Stimulated activated CD8-positive, alpha-beta memory T cell treated with anti-CD3 and anti-CD28 coated beads, Interleukin-12 subunit alpha, Interleukin-12 subunit beta, amount 100 ng/mL, for 4 hours (primary cell): ENCODE measurements around the gene SMAD6.
"Not testable (repeated sequence)": the region's sequence is repeated elsewhere in the genome, so short reads cannot be mapped to it uniquely, and the experiment has no call there.

Experiments
- DNase-seq: peaks from one replicate; pipeline ENCODE4 v3.0.0-alpha.2; 2020; ENCODE audit warnings: low read depth

Gene SMAD6

DNA sequence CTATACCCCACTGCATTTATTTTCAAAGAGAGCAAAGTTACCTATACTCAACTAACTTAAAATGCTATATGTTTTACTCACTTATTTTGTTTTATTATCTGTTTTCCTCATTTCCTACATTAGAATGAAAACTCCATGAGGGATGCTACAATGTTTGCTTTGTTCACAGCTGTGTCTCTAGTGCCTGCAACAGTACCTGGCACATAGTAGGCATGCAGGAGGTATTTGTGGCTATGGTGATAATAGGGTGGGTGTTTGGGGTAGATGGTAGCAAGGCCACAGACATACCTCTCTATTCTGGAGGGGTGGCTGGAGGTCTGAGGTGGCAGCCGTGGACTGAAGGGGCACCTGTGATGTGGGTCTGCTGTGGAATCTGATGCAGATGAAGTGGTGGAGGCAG lies 24.7 kb upstream of the SMAD6 start:
- no peak for DNase-seq

DNA sequence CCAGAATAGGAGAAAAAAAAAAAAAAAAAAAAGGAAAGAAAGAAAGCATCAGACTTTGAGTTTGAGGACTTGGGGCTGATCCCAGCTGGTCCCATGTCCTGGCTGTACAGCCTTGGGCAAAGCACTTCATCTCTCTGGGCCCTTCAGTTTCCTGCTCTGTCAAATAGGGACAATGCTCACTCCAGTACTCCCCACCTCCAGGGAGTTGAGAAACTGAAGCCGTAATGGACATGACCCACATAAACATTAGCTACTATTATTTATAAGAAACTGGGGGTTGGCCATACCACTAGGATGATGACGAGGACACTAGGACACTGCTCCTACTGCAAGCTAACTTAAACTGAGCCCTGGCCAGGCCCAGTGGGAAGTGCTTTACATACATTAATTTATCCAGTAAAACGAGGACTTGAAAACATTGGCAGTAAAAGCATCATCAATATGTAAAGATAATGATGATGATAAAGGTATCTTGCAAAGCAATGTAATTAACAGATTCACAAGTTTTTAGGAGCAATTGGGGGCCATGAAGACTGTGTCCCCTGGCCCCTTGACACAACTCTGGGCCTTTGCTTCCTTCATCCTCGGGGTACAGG lies 22.9 kb upstream of the SMAD6 start:
- no peak for DNase-seq

DNA sequence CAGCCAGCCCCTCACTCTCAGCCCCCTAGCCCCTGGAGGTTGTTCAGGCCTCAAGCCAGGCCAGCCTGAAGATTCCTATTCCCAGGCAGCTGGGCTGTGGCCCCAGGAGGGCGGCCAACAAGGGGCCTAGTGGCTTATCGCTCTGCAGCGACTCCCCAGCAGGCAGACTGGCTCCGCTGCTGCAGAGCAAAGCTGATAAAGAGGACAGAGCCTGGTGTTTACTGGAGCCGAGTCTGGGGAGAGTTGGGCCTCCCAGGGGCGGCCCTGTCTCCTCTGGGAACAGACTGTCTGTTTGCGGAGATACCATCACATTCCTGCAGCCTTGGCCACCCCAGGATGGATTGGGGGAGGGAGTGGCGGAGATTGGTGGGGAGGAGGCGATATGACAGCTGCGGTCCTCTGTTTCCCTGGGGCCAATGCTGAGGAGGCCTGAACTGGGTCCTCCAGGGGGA lies 22.4 kb upstream of the SMAD6 start:
- DNase-seq: no peak

DNA sequence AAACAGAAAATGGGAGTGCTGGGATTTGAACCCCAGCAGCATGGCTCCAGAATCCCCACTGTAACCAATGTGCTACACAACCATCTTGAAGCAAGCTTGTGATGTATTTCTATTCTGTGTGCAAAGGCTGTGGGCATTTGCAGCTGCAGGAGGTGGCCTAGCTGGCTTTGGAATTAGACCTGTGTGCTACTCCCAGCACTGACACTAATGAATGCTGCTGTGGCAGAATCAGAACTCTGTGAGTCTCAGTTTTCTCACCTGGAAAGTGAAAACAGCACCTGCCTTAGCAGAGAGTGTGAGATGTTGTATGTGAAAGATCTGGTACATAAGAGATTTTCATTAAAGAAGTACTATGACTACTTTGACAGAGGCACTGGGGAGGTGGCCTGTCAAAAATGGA lies 21.5 kb upstream of the SMAD6 start:
- DNase-seq: no peak

DNA sequence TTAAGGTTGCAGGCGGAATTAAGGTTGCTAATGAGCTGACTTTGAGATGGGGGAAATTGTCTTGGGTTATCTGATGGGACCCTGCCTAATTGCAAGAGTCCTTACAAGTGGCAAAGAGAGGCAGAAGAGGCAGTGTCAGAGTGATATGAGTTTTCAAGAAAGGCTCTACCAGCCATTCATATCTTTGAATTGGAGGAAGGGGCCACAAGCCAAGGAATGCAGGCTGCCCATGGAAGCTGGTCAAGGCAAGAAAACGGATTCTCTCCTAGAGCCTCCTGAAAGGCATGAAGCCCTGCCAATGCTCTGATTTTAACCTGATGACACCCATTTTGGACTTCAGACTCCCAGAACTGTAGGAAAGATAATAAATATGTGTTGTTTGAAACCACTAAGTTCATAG lies 20.6 kb upstream of the SMAD6 start:
- no peak for DNase-seq

DNA sequence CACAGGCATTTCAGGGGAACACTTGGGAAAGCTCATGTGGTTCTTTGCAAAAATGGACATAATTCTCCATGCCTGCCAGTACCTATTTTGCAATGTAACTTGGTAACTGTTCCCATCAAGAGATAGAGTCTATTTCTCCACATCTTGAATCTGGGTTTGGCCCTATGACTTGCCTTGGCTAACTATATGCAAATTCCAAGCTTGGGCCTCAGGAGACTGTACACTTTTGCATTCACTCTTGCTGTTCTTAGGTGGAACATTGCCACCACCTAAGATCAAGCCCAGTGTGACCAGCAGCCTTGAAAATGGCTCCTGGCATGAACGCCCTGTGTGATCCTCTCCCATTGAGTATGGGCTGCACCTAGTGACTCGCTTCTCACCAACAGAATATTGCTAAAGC lies 19.8 kb upstream of the SMAD6 start:
- DNase-seq: no peak

DNA sequence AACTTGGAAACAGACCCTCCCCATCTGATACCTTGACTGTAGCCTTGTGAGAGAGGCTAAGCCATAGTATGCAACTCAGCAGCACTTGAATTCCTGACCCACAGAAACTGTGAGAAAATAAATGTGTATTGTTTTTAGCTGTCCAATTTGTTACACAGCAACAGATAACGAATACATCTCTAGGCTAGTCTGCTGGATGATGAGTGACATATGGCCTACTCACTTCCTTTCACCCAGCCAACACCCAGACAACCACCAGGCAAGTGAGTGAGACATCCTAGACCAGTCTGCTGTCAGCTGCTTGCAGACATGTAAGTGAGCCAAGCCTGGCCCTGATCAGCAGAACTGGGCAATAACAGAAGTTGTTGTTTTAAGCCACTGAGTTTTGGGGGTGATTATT lies 19.2 kb upstream of the SMAD6 start:
- no peak for DNase-seq

DNA sequence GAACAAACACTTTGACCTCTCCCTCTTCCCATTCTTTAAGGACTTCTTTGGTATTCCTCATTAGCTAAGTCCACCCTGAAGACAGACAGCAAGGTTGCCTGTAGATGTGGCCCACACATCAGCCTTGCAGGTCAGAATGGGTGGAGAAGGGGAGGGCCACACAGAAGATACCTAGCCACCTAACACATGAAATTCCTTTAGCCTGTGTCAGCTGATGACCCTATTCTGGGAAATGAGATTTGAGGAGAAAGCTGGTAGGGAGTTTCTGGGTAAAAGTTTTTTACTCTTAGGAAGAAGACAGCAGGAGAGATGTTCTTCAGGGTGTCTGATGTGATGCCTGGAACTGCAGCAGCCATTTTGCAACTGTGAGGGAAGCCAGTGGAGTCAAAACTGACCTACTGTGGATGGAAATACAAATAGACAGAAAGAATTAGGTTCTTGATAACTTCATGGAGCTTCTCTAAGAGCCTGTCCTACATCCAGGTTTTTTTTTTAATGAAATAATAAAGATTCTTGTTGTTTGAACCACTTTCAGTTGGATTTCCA lies 17.8 kb upstream of the SMAD6 start:
- DNase-seq: no peak

DNA sequence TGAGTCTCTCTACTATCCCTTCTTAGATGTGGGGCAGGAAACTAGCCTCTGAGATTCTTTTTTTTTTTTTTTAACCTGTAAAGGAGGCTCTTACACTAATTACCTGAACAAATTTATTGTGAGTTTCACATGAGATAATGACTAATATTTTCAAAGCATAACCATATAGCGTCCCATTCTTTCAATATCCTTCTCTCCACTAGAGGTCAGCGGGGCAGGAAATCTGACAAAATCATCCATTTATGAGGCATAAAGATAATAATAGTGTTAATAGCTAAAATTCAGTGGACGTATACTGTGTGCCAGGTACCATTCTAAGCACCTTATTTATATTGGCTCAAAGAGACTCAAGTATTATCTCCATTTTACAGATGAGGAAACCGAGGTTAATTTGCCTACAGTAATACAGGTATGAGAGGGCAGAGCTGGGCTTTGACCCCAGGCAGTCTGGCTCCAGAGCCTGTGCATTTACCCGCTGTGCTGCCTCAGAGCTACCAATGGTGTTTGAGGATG lies 16.3 kb upstream of the SMAD6 start:
- DNase-seq: no peak

DNA sequence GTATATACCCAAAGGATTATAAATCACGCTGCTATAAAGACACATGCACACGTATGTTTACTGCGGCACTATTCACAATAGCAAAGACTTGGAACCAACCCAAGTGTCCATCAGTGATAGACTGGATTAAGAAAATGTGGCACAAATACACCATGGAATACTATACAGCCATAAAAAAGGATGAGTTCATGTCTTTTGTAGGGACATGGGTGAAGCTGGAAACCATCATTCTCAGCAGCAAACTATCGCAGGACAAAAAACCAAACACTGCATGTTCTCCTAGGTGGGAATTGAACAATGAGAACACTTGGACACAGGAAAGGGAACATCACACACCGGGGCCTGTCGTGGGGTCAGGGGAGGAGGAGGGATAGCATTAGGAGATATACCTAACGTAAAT lies 11.1 kb upstream of the SMAD6 start:
- not testable (repeated sequence) for DNase-seq

DNA sequence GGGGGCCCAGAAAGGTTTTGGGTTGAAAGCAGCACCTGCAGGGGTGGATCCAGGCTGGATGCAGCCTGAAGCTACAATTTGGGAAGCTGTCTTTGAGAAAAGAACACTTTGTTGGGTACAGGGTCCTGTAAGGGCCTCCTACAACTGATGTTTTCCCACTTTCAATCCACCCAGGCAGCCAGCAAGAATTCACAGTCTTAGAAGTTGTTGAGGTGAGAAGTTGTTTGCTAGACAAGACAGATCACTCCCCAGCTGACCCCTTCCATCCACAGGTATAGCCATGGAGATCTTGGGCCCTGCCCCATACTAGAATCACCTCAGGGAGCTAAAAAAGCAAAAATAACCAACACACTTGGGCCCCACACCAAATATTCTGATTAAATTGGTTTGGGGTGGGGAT lies 10.3 kb upstream of the SMAD6 start:
- no peak for DNase-seq

DNA sequence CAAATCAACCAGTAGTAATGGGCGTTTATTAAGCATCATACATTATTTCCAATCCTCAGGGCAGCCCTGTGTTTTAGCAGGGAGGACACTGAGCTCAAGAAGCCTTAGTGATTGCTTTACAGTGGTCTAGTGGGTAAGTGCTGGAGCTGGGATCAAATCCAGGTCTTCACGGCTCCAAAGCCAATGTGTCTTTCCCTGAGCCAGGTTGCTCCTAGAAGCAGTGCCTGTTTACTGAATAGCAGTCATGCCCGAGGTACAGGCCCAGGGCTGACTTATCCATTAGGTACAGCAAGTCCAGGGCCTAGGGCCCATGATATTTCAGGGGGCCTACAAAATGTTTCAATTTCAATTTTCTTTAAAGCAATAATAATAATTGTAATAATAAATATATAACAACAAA lies 9.6 kb upstream of the SMAD6 start:
- no peak for DNase-seq

DNA sequence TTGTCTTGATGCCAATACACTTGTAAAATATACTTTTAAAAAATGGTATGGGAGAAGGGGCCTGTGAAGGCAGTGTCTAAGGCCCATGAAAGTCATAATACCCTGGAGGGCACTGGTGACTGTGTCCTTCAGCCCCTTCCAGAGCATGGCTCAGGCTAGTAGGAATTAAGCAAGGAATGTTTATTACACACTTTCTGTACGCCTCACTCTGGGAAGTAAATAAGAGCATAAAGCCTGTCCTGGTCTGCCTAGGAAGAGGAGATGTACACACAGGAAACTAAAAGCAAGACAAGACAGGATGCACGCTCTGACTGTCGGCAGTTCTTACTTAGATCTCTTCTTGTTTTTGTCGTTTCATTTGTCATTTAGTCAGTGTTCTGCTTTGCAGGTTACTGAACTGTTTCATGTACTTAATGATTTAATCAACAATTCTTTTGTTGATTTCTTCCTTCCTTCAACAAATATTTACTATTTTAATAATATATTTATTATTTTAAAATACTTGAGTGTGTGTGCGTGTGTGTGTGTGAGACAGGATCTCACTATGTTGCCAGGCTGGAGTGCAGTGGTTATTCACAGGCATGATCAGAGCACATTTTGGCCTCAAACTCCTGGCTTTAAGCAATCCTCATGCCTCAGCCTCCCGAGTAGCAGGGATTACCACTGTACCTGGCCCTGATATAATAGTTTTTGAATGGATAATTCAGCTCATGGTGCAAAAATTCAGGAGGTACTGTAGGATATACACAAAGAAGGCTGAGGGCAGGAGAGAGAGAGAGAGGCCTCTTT lies 9.0 kb upstream of the SMAD6 start:
- DNase-seq: no peak

DNA sequence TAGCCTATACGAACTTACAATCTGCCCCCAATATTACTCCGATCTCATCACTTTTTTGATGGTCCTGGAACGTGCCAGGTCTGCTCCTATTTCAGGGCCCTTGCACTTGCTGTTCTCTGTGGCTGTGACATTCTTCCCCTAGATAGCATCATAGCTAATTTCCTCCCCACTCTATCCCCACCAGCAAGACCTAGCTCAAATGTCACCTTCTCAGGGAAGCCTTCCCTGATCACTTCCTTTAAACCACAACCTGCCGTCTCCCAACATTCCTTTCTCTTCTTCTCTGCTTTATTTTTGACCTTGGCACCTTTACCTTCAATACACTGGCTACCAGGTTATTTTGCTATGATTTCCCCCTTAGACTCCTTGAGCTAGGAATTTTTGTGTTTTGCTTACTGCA lies 5.3 kb upstream of the SMAD6 start:
- DNase-seq: no peak

DNA sequence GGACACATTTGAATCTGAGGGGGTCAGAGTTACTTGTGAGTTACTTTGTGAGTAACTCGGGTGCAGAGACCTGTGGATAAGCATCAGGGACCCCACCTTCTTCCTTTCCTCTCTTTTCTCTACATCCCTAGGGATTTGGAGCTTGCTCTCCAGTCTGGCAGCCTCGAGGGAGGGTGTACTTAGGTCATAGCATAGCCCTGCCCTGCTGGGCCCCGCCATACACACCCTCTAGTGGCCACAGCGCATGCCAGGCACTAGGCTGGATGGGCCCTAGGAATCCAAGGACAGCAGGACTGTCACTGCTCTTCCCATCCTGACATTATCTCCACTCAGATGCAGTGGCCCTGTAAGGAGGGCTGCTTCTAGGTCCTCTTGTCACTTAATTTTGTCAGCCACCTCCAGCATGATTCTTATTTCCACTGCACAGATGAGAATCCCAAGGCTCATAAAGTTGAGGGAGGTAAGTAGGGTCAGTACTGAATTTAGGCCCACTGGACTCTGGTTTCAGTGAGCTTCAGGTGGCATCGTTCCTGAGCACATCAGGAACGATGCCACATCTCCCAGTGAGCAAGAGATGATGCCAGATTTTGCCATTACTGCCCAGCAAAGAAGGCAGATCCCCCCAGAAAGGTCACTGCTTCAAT lies 3.6 kb upstream of the SMAD6 start:
- no peak for DNase-seq

DNA sequence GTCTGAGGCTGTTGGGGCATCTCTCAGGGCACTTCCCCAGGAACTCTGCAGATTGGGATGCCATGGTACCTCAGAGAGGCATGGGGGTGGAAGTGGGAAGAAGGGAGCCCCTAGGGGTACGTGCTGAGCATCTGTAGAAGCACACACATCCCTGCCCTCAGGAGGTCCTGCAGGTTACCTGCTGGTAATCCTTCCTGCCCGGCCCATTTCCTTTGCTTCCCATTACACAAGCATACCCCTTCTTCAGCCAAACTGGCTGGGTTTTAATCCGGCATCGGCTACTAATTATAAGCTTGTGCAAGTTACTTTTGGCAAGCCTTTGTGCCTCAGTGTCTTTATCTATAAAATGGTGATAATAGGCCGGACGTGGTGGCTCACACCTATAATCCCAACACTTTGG lies 3.1 kb upstream of the SMAD6 start:
- DNase-seq: no peak

DNA sequence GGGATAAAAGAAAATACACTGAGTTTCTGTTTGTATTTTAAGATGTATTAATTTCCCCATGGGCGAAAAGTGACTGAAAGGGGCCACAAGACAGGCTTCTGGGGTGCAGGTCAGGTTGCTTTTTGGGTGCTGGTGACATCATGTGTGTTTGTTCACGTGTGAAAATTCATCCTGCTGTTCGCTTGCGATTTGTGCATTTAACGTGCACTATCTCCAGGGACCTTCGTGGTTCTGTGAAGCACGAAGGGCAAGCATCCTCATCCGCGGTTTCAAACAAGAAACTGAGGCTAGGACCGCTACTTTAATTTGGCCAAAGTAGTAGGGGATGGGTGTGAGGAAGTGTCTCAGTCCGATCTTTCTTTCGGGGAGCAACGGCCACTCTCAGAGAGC lies 1.6 kb upstream of the SMAD6 start:
- no peak for DNase-seq

DNA sequence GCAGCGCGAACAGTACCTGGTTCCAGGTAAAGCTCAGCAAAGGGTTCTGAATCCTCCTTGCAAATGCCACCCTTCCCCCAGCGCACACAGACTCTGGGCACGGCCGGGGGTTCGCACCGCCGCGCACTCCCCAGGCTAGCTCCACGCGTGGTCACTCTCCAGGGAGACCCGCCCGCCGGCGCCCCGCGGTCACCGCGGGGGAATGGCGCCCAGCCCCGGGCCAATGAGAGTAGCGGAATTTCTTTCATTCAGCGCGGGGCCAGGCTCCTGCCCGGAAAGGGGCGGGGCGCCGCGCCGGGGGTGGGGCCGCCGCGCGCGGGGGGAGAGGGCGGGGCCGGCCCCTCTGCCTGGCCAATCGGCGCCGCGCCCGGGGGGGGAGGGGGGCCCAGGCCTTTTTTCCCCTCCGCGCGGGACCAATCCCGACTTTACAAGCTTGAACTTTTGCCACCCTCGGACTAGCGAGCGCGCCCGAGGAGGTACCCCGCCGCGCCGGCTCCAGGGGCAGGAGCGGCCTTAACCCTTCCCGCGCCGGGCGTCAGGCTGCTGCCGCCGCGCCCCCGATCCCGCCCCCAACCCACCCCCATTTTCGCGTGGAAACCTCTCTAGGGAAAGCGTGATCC lies 1.1 kb upstream of the SMAD6 start:
- DNase-seq: peak; percentile 79

DNA sequence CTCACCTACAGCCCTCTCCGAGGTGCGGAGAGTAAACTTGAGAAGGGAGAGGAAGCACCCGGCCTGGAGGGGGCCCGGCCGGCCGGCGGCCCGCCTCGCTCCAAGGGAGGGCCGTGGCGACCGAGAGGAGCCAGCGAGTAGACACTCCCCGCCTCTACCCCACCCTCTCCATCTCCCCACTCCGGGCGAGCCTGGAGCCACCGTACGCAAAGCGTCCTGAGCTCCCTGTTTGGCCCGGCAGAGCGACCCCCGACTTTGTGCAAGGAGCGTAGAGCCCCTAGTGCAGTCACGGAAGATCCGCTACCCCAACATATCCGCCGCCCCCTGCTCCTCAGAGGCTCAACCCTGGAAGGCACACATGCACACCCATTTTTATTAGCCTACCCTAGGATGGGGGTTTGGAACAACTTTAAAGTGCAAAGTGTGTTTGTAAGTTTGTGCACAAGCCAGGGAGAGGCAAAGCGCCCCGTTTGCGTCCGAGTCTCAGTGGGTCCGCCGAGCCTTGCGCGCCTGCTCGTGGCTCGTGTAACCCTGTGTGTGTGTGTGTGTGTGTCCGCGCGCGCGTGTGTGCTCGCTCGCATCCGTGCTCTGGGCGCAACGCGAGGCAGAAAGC lies 508 bp upstream of the SMAD6 start:
- DNase-seq: peak; percentile 11

DNA sequence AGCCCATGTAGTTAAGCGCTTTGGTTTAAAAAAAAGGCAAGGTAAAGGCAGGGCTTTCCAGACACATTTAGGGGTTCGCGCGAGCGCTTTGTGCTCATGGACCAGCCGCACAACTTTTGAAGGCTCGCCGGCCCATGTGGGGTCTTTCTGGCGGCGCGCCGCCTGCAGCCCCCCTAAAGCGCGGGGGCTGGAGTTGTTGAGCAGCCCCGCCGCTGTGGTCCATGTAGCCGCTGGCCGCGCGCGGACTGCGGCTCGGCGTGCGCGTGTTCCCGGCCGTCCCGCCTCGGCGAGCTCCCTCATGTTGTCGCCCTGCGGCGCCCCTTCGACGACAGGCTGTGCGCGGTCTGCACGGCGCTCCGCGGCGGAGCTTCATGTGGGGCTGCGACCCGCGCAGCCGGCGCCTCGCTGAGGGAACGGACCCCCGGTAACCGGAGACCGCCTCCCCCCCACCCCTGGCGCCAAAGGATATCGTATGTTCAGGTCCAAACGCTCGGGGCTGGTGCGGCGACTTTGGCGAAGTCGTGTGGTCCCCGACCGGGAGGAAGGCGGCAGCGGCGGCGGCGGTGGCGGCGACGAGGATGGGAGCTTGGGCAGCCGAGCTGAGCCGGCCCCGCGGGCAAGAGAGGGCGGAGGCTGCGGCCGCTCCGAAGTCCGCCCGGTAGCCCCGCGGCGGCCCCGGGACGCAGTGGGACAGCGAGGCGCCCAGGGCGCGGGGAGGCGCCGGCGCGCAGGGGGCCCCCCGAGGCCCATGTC lies 927 bp downstream of the SMAD6 start:
- DNase-seq: no peak

DNA sequence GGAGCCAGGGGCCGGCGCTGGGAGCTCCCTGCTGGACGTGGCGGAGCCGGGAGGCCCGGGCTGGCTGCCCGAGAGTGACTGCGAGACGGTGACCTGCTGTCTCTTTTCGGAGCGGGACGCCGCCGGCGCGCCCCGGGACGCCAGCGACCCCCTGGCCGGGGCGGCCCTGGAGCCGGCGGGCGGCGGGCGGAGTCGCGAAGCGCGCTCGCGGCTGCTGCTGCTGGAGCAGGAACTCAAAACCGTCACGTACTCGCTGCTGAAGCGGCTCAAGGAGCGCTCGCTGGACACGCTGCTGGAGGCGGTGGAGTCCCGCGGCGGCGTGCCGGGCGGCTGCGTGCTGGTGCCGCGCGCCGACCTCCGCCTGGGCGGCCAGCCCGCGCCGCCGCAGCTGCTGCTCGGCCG lies 1.5 kb downstream of the SMAD6 start:
- DNase-seq: no peak
